Panc1 (cell line): ENCODE measurements around the gene METTL15. TPM values are rescaled to one million over a fixed set of nuclear protein-coding genes. Genes with fewer than 3 reads are reported as not detected.
"Not testable (repeated sequence)": the region's sequence is repeated elsewhere in the genome, so short reads cannot be mapped to it uniquely, and the experiment has no call there.

Source experiments
- ATAC-seq: fragments of 200-7000 bp; cut with Tn5 transposase; 2 replicates; pipeline ENCODE4 v1.9.1; 2020; ENCODE audit warnings: mild to moderate bottlenecking, moderate library complexity
- BruUV-seq: library from RNA; stranded (reverse); fragments of 400-500 nt; replicated peaks from 2 replicates; lab custom pipeline; 2021; lab: Mats Ljungman, UMichigan
- CTCF ChIA-PET: fragments of 300-600 bp; sonication (Branson Sonifier 250); formaldehyde crosslinking; loops from one replicate; lab custom pipeline; 2022; ENCODE audit warnings: antibody characterized with exemption; lab: Charles Lee
- POLR2A ChIA-PET: fragments of 300-600 bp; sonication (Branson Sonifier 250); formaldehyde crosslinking; loops from one replicate; lab custom pipeline; 2022; ENCODE audit warnings: antibody characterized with exemption; lab: Charles Lee
- DNase-seq: peaks from one replicate; pipeline ENCODE4 v3.0.0-alpha.2; 2010; ENCODE audit warnings: low read depth, low spot score
- H3K27ac ChIP-seq: 2 replicates; pipeline ENCODE4 v1.5.1; 2011; ENCODE audit warnings: mild to moderate bottlenecking, low read length, inconsistent platforms
- H3K27me3 ChIP-seq: fragments of 200-500 bp; sonication (Bioruptor generic); 2 replicates; pipeline ENCODE4 v1.6.0; 2014; ENCODE audit warnings: low read length, inconsistent platforms; ENCODE audit not compliant: control insufficient read depth, insufficient read depth
- H3K36me3 ChIP-seq: fragments of 200-500 bp; sonication (Bioruptor generic); 2 replicates; pipeline ENCODE4 v1.5.1; 2014; ENCODE audit warnings: inconsistent platforms, mild to moderate bottlenecking, low read length, moderate library complexity; ENCODE audit not compliant: control insufficient read depth, insufficient read depth
- H3K4me1 ChIP-seq: 2 replicates; pipeline ENCODE4 v1.5.1; 2011; ENCODE audit warnings: inconsistent platforms, mild to moderate bottlenecking, low read length, moderate library complexity; ENCODE audit not compliant: control insufficient read depth, insufficient read depth
- H3K4me3 ChIP-seq, 2 experiments: 2 replicates each; pipeline ENCODE4 v1.5.1; 2011 to 2012; ENCODE audit warnings: low read depth in 2 of 2, low read length in 2 of 2, mild to moderate bottlenecking in 2 of 2, inconsistent platforms in 1 of 2, moderate library complexity in 1 of 2
- H3K9me3 ChIP-seq: fragments of 200-500 bp; sonication (Bioruptor generic); 2 replicates; pipeline ENCODE4 v1.5.1; 2014; ENCODE audit warnings: low read depth, mild to moderate bottlenecking, inconsistent platforms, low read length, moderate library complexity; ENCODE audit not compliant: control insufficient read depth, insufficient read depth
- POLR2AphosphoS5 ChIP-seq: IDR thresholded peaks from 2 replicates; pipeline ENCODE4 v1.6.1; 2012; ENCODE audit warnings: mild to moderate bottlenecking, low read depth, low read length, moderate library complexity
- SIN3A ChIP-seq: IDR thresholded peaks from 2 replicates; pipeline ENCODE4 v1.6.1; 2012; ENCODE audit warnings: low read depth, mild to moderate bottlenecking, low read length, moderate library complexity, borderline replicate concordance; ENCODE audit not compliant: insufficient read depth
- TCF7L2 ChIP-seq: IDR thresholded peaks from 2 replicates; pipeline ENCODE4 v1.6.1; 2011; ENCODE audit warnings: mild to moderate bottlenecking, low read depth, low read length, inconsistent platforms
- in situ Hi-C: cut with HindIII; loops from 2 replicates; pipeline ENCODE4 v1.10.0; 2016; ENCODE audit warnings: low sequenced_read_pairs, low pct_unique_long_range_greater_than_20kb
- intact Hi-C: fragments of 100-400 bp; cut with micrococcal nuclease; formaldehyde crosslinking; loops from one replicate; pipeline ENCODE4 v1.10.0; 2022; ENCODE audit not compliant: unreplicated experiment
- total RNA-seq: library from RNA; stranded (reverse); gene quantifications from one replicate; pipeline ENCODE4 v1.2.1, GENCODE V29; 2021; ENCODE audit not compliant: unreplicated experiment
- TF ChIP-seq, protein P1 (sequence below): fragments of 450-650 bp; IDR thresholded peaks from 2 replicates; pipeline ENCODE4 v1.5.1; 2017; ENCODE audit warnings: mild to moderate bottlenecking
- TF ChIP-seq, protein P2 (sequence below), 2 experiments: IDR thresholded peaks; 2 replicates each; pipeline ENCODE4 v1.6.1; 2011 to 2012; ENCODE audit warnings: low read depth in 2 of 2, control low read depth in 1 of 2, low read length in 1 of 2, mild to moderate bottlenecking in 1 of 2, moderate library complexity in 1 of 2; ENCODE audit not compliant: insufficient read depth in 1 of 2

METTL15 gene
- total RNA-seq, 1 experiment from 2014 or later = 11.4 TPM

GRCh38 chr11:28323621-28324020 is 215.4 kb downstream of the METTL15 start:
- no peak for ATAC-seq
- intact Hi-C loops = no loop called here

GRCh38 chr11:28332393-28332792 is 224.2 kb downstream of the METTL15 start:
- BruUV-seq, CTCF ChIA-PET: not testable (repeated sequence)

More at GRCh38 chr11:28323621-28324020, 215.4 kb downstream of the METTL15 start:
- Histone ChIP-seq H3K36me3 (no peaks in the 10 kb centered on the region), H3K4me3 (no peak overlapping the region), H3K9me3 (no peaks in the 10 kb centered on the region), H3K27me3 (no peaks in the 10 kb centered on the region), H3K27ac (no peak overlapping the region), H3K4me1 (no peaks in the 10 kb centered on the region)
- no peak for TF ChIP-seq TCF7L2
- no peak for TF ChIP-seq SIN3A
- TF ChIP-seq, protein P1, sequence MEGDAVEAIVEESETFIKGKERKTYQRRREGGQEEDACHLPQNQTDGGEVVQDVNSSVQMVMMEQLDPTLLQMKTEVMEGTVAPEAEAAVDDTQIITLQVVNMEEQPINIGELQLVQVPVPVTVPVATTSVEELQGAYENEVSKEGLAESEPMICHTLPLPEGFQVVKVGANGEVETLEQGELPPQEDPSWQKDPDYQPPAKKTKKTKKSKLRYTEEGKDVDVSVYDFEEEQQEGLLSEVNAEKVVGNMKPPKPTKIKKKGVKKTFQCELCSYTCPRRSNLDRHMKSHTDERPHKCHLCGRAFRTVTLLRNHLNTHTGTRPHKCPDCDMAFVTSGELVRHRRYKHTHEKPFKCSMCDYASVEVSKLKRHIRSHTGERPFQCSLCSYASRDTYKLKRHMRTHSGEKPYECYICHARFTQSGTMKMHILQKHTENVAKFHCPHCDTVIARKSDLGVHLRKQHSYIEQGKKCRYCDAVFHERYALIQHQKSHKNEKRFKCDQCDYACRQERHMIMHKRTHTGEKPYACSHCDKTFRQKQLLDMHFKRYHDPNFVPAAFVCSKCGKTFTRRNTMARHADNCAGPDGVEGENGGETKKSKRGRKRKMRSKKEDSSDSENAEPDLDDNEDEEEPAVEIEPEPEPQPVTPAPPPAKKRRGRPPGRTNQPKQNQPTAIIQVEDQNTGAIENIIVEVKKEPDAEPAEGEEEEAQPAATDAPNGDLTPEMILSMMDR = no peak
- no peak for TF ChIP-seq POLR2AphosphoS5
- TF ChIP-seq, protein P2, sequence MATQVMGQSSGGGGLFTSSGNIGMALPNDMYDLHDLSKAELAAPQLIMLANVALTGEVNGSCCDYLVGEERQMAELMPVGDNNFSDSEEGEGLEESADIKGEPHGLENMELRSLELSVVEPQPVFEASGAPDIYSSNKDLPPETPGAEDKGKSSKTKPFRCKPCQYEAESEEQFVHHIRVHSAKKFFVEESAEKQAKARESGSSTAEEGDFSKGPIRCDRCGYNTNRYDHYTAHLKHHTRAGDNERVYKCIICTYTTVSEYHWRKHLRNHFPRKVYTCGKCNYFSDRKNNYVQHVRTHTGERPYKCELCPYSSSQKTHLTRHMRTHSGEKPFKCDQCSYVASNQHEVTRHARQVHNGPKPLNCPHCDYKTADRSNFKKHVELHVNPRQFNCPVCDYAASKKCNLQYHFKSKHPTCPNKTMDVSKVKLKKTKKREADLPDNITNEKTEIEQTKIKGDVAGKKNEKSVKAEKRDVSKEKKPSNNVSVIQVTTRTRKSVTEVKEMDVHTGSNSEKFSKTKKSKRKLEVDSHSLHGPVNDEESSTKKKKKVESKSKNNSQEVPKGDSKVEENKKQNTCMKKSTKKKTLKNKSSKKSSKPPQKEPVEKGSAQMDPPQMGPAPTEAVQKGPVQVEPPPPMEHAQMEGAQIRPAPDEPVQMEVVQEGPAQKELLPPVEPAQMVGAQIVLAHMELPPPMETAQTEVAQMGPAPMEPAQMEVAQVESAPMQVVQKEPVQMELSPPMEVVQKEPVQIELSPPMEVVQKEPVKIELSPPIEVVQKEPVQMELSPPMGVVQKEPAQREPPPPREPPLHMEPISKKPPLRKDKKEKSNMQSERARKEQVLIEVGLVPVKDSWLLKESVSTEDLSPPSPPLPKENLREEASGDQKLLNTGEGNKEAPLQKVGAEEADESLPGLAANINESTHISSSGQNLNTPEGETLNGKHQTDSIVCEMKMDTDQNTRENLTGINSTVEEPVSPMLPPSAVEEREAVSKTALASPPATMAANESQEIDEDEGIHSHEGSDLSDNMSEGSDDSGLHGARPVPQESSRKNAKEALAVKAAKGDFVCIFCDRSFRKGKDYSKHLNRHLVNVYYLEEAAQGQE (IDR thresholded peaks at IDR 0.05; ENCODE audit: insufficient read depth in 1 of 2, low read depth in 2 of 2, low read length in 1 of 2) = no peak
- BruUV-seq = no TSS peak
- no peak for DNase-seq
- ChIA-PET CTCF (no interaction called here), POLR2A (no interaction called here)
- in situ Hi-C loops = no loop called here

DNA sequence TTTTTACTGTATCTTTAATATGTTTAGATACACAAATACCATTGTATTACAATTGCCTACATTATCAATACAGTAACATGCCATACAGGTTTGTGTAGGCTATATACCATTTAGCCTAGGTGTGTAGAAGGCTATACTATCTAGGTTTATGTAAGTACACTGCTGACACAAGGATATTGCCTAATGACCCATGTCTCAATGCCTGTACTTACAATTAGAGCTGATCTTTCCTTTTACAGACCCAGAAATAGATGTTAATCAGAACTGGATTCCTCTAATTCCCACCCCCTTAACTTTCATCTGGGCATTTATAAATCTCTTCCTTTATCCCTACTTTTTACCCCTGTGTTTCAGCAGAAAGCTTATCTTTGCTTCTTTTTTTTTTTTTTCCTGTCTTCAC is 229.5 kb downstream of the METTL15 start:
- intact Hi-C loops = no loop called here
- POLR2A ChIA-PET = no interaction called here
- CTCF ChIA-PET = no interaction called here
- ATAC-seq = no peak
- BruUV-seq = no TSS peak
- TF ChIP-seq TCF7L2 (no peak), POLR2AphosphoS5 (no peak), SIN3A (no peak)
- TF ChIP-seq, protein P2 (IDR thresholded peaks at IDR 0.05; ENCODE audit: insufficient read depth in 1 of 2, low read depth in 2 of 2, low read length in 1 of 2) = no peak
- TF ChIP-seq, protein P1 = no peak
- no peak for DNase-seq
- H3K4me1 ChIP-seq = no peaks in the 10 kb centered on the region
- H3K27me3 ChIP-seq = no peaks in the 10 kb centered on the region
- in situ Hi-C loops = no loop called here
- no peak overlapping the region for H3K27ac ChIP-seq
- H3K36me3 ChIP-seq = no peaks in the 10 kb centered on the region
- H3K9me3 ChIP-seq = peaks cover 6% of the 10 kb centered on the region
- H3K4me3 ChIP-seq = no peak overlapping the region

More at GRCh38 chr11:28332393-28332792, 224.2 kb downstream of the METTL15 start:
- ATAC-seq, POLR2A ChIA-PET, in situ Hi-C loops, H3K4me1 ChIP-seq, H3K4me3 ChIP-seq, intact Hi-C loops, H3K27ac ChIP-seq, H3K36me3 ChIP-seq, H3K9me3 ChIP-seq, H3K27me3 ChIP-seq, DNase-seq: not testable (repeated sequence)
